Heart right ventricle (tissue), 16 donors: Measurements from ENCODE around the gene CCNB2. TPM values are rescaled to one million over a fixed set of nuclear protein-coding genes. Genes with fewer than 3 reads are reported as not detected.
"Not testable (repeated sequence)": the region's sequence is repeated elsewhere in the genome, so short reads cannot be mapped to it uniquely, and the experiment has no call there.

Experiments
- ATAC-seq, 8 donors: fragments of 200-7000 bp; cut with Tn5 transposase; one replicate each; pipeline ENCODE4 v1.9.1; 2020; ENCODE audit warnings: mild to moderate bottlenecking in 8 of 8, moderate library complexity in 8 of 8, moderate number of reproducible peaks in 1 of 8
- DNase-seq, 2 donors: peaks; one replicate each; pipeline ENCODE4 v3.0.0-alpha.2; 2020
- H3K27ac ChIP-seq, 10 donors: fragments of 200-600 bp; sonication (generic) in 2 of 10; one replicate each; pipeline versions ENCODE4 v1.5.0 to v1.8.0; 2020 to 2022; ENCODE audit warnings: mild to moderate bottlenecking in 3 of 10
- H3K27me3 ChIP-seq, 7 donors: fragments of 200-600 bp; one replicate each; pipeline ENCODE4 v1.8.0; 2021 to 2022; ENCODE audit warnings: mild to moderate bottlenecking in 2 of 7
- H3K36me3 ChIP-seq, 9 donors: fragments of 200-600 bp; sonication (generic) in 1 of 9; one replicate each; pipeline versions ENCODE4 v1.5.0 to v1.8.0; 2020 to 2022; ENCODE audit warnings: mild to moderate bottlenecking in 2 of 9
- H3K4me1 ChIP-seq, 9 donors: fragments of 200-600 bp; sonication (generic) in 1 of 9; one replicate each; pipeline versions ENCODE4 v1.5.0 to v1.8.0; 2020 to 2022; ENCODE audit warnings: mild to moderate bottlenecking in 4 of 9
- H3K4me3 ChIP-seq, 10 donors: fragments of 200-600 bp; sonication (generic) in 2 of 10; one replicate each; pipeline versions ENCODE4 v1.5.0 to v1.8.0; 2020 to 2022; ENCODE audit warnings: mild to moderate bottlenecking in 7 of 10, moderate library complexity in 2 of 10
- H3K9me3 ChIP-seq, 11 donors: fragments of 200-600 bp in 10 of 11; sonication (generic) in 2 of 11; one replicate each; pipeline versions ENCODE4 v1.5.0 to v1.8.0; 2013 to 2022; ENCODE audit warnings: mild to moderate bottlenecking in 2 of 11, control low read depth in 1 of 11, moderate library complexity in 1 of 11
- CTCF ChIP-seq, 9 donors: fragments of 200-600 bp; sonication (generic) in 2 of 9; IDR thresholded peaks; one replicate each; pipeline versions ENCODE4 v1.5.0 to v1.8.0; 2021 to 2022; ENCODE audit warnings: antibody characterized with exemption in 9 of 9, mild to moderate bottlenecking in 5 of 9, moderate library complexity in 1 of 9
- WGBS, 2 donors: extraction: QIAGEN DNeasy Blood & Tissue Kit; methylation state at CpG; one replicate each; pipeline ENCODE4 v1.1.7; 2013; ENCODE audit warnings: inconsistent platforms in 1 of 2; 5-methylcytosine and 5-hydroxymethylcytosine counted together
- intact Hi-C, 10 donors: fragments of 100-400 bp; cut with DNase I; formaldehyde crosslinking; loops; one replicate each; pipeline versions ENCODE4 v1.11.1 to v1.14.2; 2022
- polyA plus RNA-seq, 2 donors: library from polyadenylated mRNA; stranded (reverse); fragments of 200-250 nt; gene quantifications; one replicate each; pipeline ENCODE4 v1.2.3, GENCODE V29; 2013
- total RNA-seq, 10 donors: library from RNA; stranded (reverse); fragmentation: NEBNext Ultra II Directional in 3 of 10; extraction: Animal tissue kit (Norgen Biotek cat#: 25700) in 3 of 10; gene quantifications; one replicate each; pipeline versions ENCODE4 v1.2.1 to v1.2.4, GENCODE V29; 2021 to 2023
- donor health status: Arrhythmogenic right ventricular cardiomyopathy.
- donor health status: ischemic (EF 13 %, LVEDD 7.1; RV severe dilation, severe dysfunction).
- donor health status: healthy with polysubstance abuse.
- donor health status: DM: no; HTN: yes; CAD: no.
- donor health status: DM: no; HTN: no; CAD: no.
- donor health status: ischemic (EF 25% LVEDD 6.9; RV normal size, moderate dysfunction).
- donor health status: ischemic (EF 25% LVEDD 5.7; RV mildly dilated, moderate dysfunction).
- donor health status: healthy.
- donor health status: DM: yes; HTN: yes; CAD: no.
- donor health status: Ischemic cardiomyopathy.
- donor health status: ischemic (EF 35%, LVEDD 5.7; RV mildly dilated, moderate dysfunction).
- donor health status: nonischemic (EF 11% LVEDD 7.7; RV severe dilation, severe dysfunction).
- donor health status: DM: yes; HTN: yes; CAD: no.
- donor health status: PGD.
- donor health status: ischemic (EF 29% LVEDD 5.4; RV normal size, mild dysfunction).
- donor health status: nonischemic (EF 23%, LVEDD 6.1; RV moderate dilation, normal function).

Gene CCNB2
- total and polyA plus RNA-seq, 12 donors: 0.16 to 5.9 (median 0.47) TPM; not detected in 2

GRCh38 chr15:59157840-59158700 is 53.1 kb downstream of the CCNB2 start:
- DNase-seq: no peak
- Histone ChIP-seq H3K36me3 (peaks cover 0 to 99% (median 26%) of the 10 kb centered on the region in 9 donors), H3K9me3 (no peaks in the 10 kb centered on the region), H3K27me3 (no peaks in the 10 kb centered on the region), H3K4me3 (no peak overlapping the region), H3K27ac (no peak overlapping the region), H3K4me1 (no peaks in the 10 kb centered on the region)
- TF ChIP-seq CTCF (IDR thresholded peaks at IDR 0.05): no peak
- no peak for ATAC-seq
- WGBS, 2 donors: 94 to 96% methylated on average over 9 of the region's 9 CpGs
- intact Hi-C loops: loop anchor here in 1 of 10 donors (10.0 kb wide), 1 partner anchor 173 kb away; the partner anchor contains the start of gene RNF111

DNA sequence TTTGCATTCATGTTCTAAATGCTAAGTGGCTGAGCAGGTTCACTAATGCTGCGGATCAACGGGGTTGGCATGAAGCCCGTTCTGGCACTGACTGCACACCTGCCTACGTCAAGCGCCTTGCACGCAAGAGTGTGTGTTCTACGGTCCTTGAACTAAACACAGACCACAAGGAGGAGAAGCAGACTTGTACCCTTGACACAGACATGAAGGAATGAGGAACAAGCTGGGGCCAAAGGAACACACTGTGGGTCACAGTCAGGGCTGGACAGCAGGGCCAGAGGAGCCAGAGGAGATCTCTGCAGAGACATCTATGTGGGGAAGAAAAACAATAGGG is 53.7 kb downstream of the CCNB2 start:
- WGBS, 2 donors: 94% methylated on average over 7 of the region's 7 CpGs
- ATAC-seq: no peak

GRCh38 chr15:59159210-59159609 is 54.3 kb downstream of the CCNB2 start:
- no peak for ATAC-seq
- intact Hi-C loops: loop anchor here in 1 of 10 donors (10.0 kb wide), 1 partner anchor 174 kb away; the partner anchor contains the start of gene RNF111
- H3K4me3 ChIP-seq: no peak overlapping the region
- H3K27ac ChIP-seq: no peak overlapping the region
- peaks cover 0 to 97% (median 21%) of the 10 kb centered on the region in 9 donors for H3K36me3 ChIP-seq
- H3K4me1 ChIP-seq: no peaks in the 10 kb centered on the region
- H3K27me3 ChIP-seq: no peaks in the 10 kb centered on the region
- TF ChIP-seq CTCF (IDR thresholded peaks at IDR 0.05): no peak
- no peaks in the 10 kb centered on the region for H3K9me3 ChIP-seq
- WGBS, 2 donors: 86 to 87% methylated on average over 9 of the region's 9 CpGs
- no peak for DNase-seq

More for the DNA sequence above, 53.7 kb downstream of the CCNB2 start:
- H3K4me1 ChIP-seq: no peaks in the 10 kb centered on the region
- H3K27me3 ChIP-seq: no peaks in the 10 kb centered on the region
- intact Hi-C loops: loop anchor here in 1 of 10 donors (10.0 kb wide), 1 partner anchor 174 kb away; the partner anchor contains the start of gene RNF111
- no peak overlapping the region for H3K27ac ChIP-seq
- no peak for TF ChIP-seq CTCF (IDR thresholded peaks at IDR 0.05)
- H3K4me3 ChIP-seq: no peak overlapping the region
- peaks cover 0 to 97% (median 21%) of the 10 kb centered on the region in 9 donors for H3K36me3 ChIP-seq
- no peaks in the 10 kb centered on the region for H3K9me3 ChIP-seq
- DNase-seq: no peak

GRCh38 chr15:59160880-59161593 is 56.1 kb downstream of the CCNB2 start:
- H3K9me3 ChIP-seq: no peaks in the 10 kb centered on the region
- TF ChIP-seq CTCF (IDR thresholded peaks at IDR 0.05): peak in 6 of 9 donors; percentile 11 to 44 (median 34)
- DNase-seq (no peak), ATAC-seq (no peak)
- peaks cover 0 to 97% (median 16%) of the 10 kb centered on the region in 9 donors for H3K36me3 ChIP-seq
- 84 to 90% methylated on average over 23 of the region's 23 CpGs for WGBS, 2 donors
- intact Hi-C loops: no loop called here
- no peaks in the 10 kb centered on the region for H3K4me1 ChIP-seq
- no peak overlapping the region for H3K4me3 ChIP-seq
- no peaks in the 10 kb centered on the region for H3K27me3 ChIP-seq
- H3K27ac ChIP-seq: no peak overlapping the region

DNA sequence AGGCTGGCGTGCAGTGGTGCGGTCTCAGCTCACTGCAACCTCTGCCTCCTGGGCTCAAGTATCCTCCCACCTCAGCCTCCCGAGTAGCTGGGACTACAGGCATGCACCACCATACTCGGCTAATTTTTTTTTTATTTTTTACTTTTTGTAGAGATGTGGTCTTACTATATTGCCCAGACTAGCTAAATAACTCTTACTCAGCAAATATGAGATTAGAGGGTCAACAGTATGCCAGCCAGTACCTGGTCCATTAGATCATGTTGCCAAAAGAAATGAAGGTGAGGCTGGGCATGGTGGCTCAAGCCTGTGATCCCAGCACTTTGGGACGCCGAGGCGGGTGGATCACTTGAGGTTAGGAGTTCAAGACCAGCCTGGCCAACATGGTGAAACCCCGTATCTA is 57.1 kb downstream of the CCNB2 start:
- H3K9me3 ChIP-seq, DNase-seq, intact Hi-C loops, ATAC-seq, H3K27me3 ChIP-seq, H3K4me1 ChIP-seq, H3K27ac ChIP-seq, H3K4me3 ChIP-seq: not testable (repeated sequence)
- peaks cover 0 to 91% (median 16%) of the 10 kb centered on the region in 9 donors for H3K36me3 ChIP-seq
- WGBS, 2 donors: 96 to 99% methylated on average over 8 of the region's 8 CpGs
